Measurements from ENCODE around the gene RNF144B. TPM values are rescaled to one million over a fixed set of nuclear protein-coding genes. Genes with fewer than 3 reads are reported as not detected.
A peak's percentile ranks its signal among the peaks of the same experiment; 100 is the strongest.

The RNF144B gene
- total and polyA plus RNA-seq, 8 donors: 1.7 to 18.7 (median 6.1) TPM

- intact Hi-C loops (cut with DNase I): loop anchor here in 1 of 3 donors (10.0 kb wide), 1 partner anchor 174 kb away; no protein-coding TSS in a partner anchor
- 68 to 95% methylated on average over 2 of the region's 2 CpGs for WGBS, 2 donors
- FAIRE-seq: no peak
Measured at GRCh38 chr6:18498408-18498807, 111.3 kb downstream of the RNF144B start.

GRCh38 chr6:18500921-18501662 lies 113.9 kb downstream of the RNF144B start:
- peak overlapping the region in 1 of 4 donors; percentile 19 for H3K27ac ChIP-seq
- FAIRE-seq (no peak), ATAC-seq (no peak), DNase-seq (no peak)
- no peaks in the 10 kb centered on the region for H3K9me3 ChIP-seq
- WGBS, 2 donors: 93 to 95% methylated on average over 12 of the region's 12 CpGs
- H3K36me3 ChIP-seq: no peaks in the 10 kb centered on the region
- peaks cover 0 to 4% (median 0%) of the 10 kb centered on the region in 3 donors for H3K4me1 ChIP-seq
- H3K4me3 ChIP-seq: no peak overlapping the region
- intact Hi-C loops (cut with DNase I): loop anchor here in 2 of 3 donors (5.0 kb wide), 2 partner anchors 174 to 179 kb away; no protein-coding TSS in a partner anchor
- no peaks in the 10 kb centered on the region for H3K27me3 ChIP-seq
- TF ChIP-seq CTCF (IDR thresholded peaks at IDR 0.05): no peak

More at GRCh38 chr6:18498408-18498807, 111.3 kb downstream of the RNF144B start:
- H3K9me3 ChIP-seq: no peaks in the 10 kb centered on the region
- H3K27me3 ChIP-seq: no peaks in the 10 kb centered on the region
- H3K4me1 ChIP-seq: peaks cover 0 to 10% (median under 1%) of the 10 kb centered on the region in 3 donors
- DNase-seq: no peak
- H3K36me3 ChIP-seq: no peaks in the 10 kb centered on the region
- ATAC-seq: no peak
- H3K4me3 ChIP-seq: no peak overlapping the region
- TF ChIP-seq CTCF (IDR thresholded peaks at IDR 0.05): no peak
- no peak overlapping the region for H3K27ac ChIP-seq

DNA sequence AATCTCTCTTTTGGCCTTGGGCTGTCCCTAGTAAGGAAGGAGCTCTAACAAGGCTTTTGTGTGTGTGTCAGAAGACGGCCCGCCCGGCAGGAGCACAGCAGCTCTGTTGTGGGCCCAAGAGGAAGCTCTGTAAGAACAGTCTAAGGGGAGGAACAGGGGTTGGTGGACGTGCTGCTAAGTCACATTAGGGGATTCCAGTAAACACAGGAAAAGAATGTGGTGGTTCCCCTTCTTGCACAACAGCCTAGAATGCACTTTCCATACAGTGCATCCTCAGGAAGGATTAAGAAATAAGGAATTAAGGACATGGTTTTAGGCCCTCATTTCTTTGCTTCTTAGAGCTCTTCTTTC lies 114.5 kb downstream of the RNF144B start:
- Histone ChIP-seq H3K27me3 (no peaks in the 10 kb centered on the region), H3K36me3 (no peaks in the 10 kb centered on the region), H3K4me3 (no peak overlapping the region), H3K27ac (peak overlapping the region in 1 of 4 donors; percentile 19), H3K4me1 (peaks cover 0 to 4% (median 0%) of the 10 kb centered on the region in 3 donors), H3K9me3 (no peaks in the 10 kb centered on the region)
- no peak for TF ChIP-seq CTCF (IDR thresholded peaks at IDR 0.05)
- WGBS, 2 donors: 64 to 79% methylated on average over 4 of the region's 4 CpGs
- intact Hi-C loops (cut with DNase I): loop anchor here in 2 of 3 donors (5.0 kb wide), 2 partner anchors 174 to 179 kb away; no protein-coding TSS in a partner anchor
- DNase-seq: peak in 1 of 6 donors; percentile 48
- ATAC-seq: peak in 2 of 4 donors; percentile 61 to 69
- FAIRE-seq: no peak

- H3K27me3 ChIP-seq: no peaks in the 10 kb centered on the region
- peaks cover 0 to 4% (median 0%) of the 10 kb centered on the region in 3 donors for H3K4me1 ChIP-seq
- H3K9me3 ChIP-seq: no peaks in the 10 kb centered on the region
- ATAC-seq (no peak), FAIRE-seq (no peak), DNase-seq (no peak)
- TF ChIP-seq CTCF (IDR thresholded peaks at IDR 0.05): no peak
- H3K27ac ChIP-seq: peak overlapping the region in 3 of 4 donors; percentile 23 to 75 (median 68)
- no peaks in the 10 kb centered on the region for H3K36me3 ChIP-seq
- H3K4me3 ChIP-seq: peak overlapping the region in 1 of 4 donors; percentile 29
- intact Hi-C loops (cut with DNase I): loop anchor here in 2 of 3 donors (5.0 kb wide), 2 partner anchors 176 to 181 kb away; no protein-coding TSS in a partner anchor
Measured at GRCh38 chr6:18503206-18503592, 116.0 kb downstream of the RNF144B start.

All from pancreas (tissue), 10 donors.